GM19099 (cell line): Measurements from ENCODE around the gene EGFR.

Experiments used
- POLR2A ChIP-seq: IDR thresholded peaks from 3 replicates; pipeline ENCODE4 v1.6.1; 2011; ENCODE audit warnings: low read depth; ENCODE audit not compliant: insufficient read length; ENCODE audit errors: extremely low read depth

EGFR gene

DNA sequence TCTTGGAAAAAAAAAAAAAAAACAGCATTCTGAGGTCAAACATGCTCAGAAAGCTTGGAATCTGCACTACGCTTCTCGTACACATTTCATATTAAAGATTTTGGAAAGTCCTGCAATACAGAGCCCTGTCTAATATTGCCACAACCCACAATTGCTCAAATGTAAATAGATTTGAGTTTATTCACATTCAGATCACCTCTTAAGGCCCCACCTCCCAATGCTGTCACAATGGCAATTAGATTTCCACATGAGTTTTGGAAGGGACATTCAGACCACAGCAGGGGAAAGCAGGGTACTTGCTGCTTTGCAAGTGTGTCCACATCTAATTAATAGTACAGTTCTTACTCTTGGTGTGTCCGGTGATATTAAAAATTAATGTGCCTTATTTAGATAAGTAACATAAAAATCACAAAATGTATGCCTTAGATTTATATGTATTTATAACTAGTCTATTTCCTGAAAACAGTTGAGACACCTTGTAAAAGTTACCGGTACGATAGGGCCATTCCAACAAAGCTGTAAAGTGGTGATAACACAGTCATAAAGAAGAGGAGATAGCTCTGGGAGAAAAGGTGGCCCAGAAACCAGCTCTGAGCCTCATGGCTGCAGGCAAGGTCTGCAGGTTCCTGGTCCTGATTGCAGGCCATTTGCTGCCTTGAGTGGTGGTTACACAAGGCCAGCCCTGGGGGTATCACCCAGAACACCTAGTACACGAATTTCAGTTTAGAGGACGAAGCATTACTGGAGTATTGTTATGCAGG is 27.9 kb downstream of the EGFR start:
- TF ChIP-seq POLR2A: no peak

DNA sequence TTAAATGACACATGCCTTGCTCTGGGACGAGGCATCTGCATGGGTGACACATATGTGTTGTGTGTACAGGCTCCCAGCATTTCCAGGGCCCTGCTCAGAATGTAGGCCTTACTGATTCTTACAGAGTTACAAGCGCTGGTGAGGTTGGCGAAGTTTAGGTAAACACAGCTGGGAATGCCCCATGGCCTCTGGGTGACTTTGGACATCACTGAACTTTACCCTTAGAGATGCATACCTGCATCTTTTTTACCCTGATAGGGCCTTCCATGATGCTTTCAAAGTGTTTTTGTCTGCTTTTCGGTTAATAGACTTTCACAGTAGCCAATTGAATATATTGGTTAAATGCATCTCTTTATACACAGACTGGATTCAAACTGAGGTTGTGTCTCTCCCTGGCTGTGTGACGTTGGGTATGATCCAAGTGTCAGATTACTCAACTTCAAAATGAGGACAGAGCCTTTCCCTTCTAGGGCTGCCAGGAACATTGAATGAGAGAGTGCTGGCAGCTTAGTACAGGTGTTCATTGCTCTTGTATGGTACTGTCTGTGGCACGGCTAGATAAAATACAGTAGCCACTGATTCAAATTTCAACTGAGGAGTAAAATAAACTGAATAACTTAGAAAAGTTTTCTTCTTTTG is 29.5 kb downstream of the EGFR start:
- TF ChIP-seq POLR2A: no peak

DNA sequence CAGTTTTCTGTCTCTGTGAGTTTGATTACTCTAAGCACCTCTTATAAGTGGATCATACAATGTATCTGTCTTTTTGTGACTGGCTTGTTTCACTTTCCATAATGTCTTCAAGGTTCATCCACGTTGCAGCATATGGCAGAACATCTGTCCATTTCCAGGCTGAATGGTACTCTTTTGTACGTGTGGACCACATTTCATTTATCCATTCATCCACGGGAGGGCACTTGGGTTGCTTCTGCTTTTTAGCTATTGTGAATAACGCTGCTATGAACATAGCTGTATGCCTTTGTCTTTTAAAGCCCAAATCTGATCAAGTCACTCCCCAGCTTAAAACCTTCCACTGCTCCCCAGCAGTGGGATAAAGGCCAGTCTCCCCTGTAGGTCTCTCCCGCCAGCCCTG is 31.5 kb downstream of the EGFR start:
- TF ChIP-seq POLR2A: no peak

DNA sequence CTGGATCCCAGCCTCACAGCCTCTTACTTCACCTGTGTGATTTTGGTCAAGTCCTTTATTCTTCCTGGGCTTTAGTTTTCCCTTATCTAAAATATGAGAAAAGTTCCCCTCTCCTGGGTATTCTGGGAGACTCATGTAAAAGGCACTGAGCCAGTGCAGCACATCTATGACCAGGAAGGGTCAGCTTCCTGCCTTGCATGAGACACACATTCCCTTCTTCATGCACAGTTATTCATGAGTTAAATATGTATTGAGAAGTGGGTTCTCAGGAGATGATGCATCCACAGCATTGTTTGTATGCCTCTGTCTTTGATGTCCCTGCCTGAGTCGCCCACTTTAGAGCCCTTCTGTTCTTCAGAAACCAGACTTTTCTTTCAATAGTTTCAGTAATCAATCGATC is 33.3 kb downstream of the EGFR start:
- TF ChIP-seq POLR2A: no peak

GRCh38 chr7:55052741-55053427 is 34.1 kb downstream of the EGFR start:
- no peak for TF ChIP-seq POLR2A

DNA sequence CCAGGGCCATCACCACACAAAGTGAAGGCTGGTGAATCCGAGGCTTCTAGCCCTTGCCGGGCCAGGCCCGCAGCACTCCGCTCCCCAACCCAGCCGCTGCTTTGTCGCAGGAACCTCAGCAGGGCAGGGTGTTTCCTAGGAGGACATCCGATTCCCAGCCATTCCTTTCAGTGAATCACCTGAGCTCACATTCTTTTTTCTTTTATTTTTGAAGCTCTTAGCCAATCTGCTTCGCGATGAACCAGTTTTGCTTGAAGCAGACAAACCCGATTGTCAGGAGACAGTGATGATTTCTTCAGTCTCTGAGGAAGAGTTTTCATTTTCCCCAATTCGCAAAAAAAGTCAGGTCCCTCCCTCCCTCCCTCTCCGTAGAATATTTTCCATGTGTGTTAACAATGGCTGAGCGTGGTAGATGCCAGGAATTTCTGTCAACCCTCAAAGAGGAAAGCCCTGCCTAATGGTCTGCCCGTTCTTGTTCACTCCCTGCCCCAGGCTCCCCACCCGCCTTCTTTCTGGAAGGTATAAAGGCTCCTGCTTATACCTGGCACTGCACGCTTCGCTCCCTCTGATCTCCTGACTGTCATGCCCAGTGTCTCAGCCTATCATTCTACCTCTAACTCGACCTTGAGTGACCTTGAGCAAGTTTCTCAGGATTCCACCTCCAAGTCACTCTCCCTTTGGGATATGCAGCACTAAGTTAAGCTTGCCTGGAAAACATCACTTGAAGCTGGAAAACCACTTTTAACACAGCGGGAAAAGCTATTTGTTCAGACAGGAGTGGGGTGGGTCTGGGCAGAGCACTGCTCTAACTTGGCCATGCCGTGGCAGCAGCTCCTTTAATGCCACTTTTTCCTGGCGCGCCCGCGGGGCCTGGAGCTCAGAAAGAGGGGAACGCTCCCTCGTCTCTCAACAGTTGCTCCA is 35.1 kb downstream of the EGFR start:
- no peak for TF ChIP-seq POLR2A

DNA sequence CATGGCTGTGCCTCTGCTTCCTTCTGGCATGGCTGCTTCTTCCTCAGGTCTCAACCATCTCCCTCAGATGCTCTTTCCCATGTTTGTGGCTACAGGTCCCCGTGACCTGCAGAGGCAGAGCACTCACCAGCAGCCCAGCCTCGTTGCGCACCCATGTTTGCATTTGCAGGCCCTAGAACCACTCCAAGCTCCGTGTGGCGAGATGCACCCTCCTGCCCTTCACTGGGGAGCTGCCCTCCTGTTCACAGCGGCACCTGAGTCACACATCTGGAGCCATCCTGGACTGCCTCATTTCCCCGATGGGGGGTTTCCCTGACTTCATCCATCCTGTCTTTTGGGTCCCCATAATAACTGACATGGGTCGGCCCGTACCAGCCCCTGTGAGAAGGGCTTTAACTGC is 35.9 kb downstream of the EGFR start:
- TF ChIP-seq POLR2A: no peak

DNA sequence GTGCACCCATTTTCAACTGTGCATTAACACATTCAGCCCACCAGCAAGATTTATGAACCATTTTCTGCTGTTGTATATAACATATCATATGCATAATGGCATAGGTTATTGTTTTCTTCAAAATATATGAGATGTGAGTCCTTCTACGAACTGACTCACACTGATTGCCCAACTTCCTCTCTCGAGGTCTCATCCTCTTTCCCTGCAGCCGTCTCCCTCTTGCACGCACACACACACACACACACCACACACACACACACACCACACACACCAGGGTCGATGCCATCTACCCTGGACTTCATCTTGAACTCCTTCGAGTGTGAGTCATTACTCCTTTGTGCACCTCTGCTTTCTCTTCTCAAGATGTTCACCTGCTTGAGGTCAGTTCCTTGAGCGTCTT is 36.7 kb downstream of the EGFR start:
- no peak for TF ChIP-seq POLR2A

- no peak for TF ChIP-seq POLR2A
Observed at GRCh38 chr7:55056068-55056467, 37.3 kb downstream of the EGFR start.

DNA sequence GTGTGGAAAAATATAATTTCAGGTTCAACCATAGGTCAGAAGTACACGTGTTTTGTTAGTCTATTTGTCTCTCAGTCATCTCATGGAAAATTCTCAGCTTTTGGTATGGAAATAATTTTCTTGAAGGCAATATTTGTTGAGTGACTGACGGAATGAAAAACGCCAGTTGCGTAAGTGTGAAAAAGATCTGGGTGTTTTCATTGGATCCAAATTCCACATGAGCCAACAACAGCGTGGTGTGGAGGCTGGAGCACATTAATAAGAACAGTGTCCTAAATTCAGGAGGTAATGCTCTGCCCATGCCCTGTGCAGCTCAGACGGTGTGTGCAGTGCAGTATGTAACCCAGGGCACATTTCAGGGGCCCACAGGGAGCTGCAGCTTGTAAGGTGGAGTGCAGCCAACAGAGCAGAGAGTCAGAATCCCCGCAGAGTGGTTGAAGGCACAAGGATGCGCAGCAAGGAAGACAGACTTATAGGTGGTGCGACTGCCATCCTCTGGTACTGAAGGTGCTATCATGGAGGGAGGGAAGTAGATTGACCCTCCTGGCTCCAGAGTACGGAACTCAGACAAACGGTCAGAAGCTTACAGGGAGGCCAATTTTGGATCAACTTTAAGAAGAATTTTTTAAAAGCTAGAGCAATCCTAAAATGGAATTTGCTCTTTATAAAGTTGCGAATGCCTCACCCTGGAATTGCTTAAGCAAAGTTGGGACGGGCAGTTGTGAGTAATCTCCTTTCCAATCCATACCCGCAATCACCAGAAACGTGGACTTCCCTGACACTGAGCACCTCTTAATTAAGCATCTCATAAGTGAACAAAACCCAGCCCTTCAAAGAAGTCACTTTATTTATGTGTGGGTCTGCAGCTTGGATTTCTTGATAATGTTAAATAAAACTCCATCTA is 38.0 kb downstream of the EGFR start:
- TF ChIP-seq POLR2A: no peak

DNA sequence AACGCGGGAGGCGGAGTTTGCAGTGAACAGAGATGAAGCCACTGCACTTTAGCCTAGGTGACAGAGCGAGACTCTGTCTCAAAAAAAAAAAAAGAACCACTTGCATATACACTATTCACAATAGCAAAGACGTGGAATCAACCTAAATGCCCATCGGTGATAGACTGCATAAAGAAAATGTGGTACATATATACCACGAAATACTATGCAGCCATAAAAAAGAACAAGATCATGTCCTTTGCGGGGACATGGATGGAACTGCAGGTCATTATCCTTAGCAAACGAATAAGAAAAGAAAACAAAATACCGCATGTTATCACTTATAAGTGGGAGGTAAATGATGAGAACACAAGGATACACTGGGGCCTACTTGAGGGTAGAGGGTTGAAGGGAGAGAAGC is 39.5 kb downstream of the EGFR start:
- no peak for TF ChIP-seq POLR2A

GRCh38 chr7:55059021-55059420 is 40.2 kb downstream of the EGFR start:
- TF ChIP-seq POLR2A: no peak

GRCh38 chr7:55060085-55060484 is 41.3 kb downstream of the EGFR start:
- TF ChIP-seq POLR2A: no peak

DNA sequence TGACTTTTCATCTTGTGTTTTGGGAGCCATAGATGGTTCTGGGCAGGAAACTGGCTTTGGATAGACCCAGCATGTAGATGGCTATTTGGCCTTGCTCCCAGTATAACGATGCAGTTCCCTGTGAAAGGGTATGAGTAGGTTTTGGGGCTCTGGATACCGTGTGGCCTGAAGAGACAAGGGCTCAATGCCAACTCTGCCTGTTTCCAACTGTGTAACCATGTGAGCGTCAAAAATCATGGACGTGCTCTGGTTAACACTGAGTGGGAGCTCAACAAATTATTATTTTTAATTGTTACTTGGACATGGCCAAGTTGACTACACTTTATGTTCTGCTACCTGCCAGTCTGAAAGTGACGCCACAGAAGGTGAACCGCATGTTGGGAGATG is 41.8 kb downstream of the EGFR start:
- no peak for TF ChIP-seq POLR2A

GRCh38 chr7:55061726-55062499 is 43.1 kb downstream of the EGFR start:
- no peak for TF ChIP-seq POLR2A
